Chondrocyte (in vitro differentiated cells): ENCODE results near the gene TMEM156. TPM values are rescaled to one million over a fixed set of nuclear protein-coding genes. Genes with fewer than 3 reads are reported as not detected.

Source experiments
- DNase-seq: peaks from one replicate; pipeline ENCODE4 v3.0.0; 2021; ENCODE audit warnings: mixed read lengths, low spot score
- H3K27ac Mint-ChIP-seq: one replicate; pipeline ENCODE4 v1.8.0; 2021; ENCODE audit warnings: mild to moderate bottlenecking, moderate library complexity, mixed read lengths; ENCODE audit not compliant: unreplicated experiment
- H3K27me3 Mint-ChIP-seq: 2 replicates; pipeline ENCODE4 v1.8.0; 2021; ENCODE audit warnings: low read depth, mixed read lengths
- H3K36me3 Mint-ChIP-seq: 2 replicates; pipeline ENCODE4 v1.8.0; 2021; ENCODE audit warnings: low read depth, mixed read lengths
- H3K4me1 Mint-ChIP-seq: 2 replicates; pipeline ENCODE4 v1.8.0; 2021; ENCODE audit warnings: low read depth, mild to moderate bottlenecking, mixed read lengths
- H3K4me3 Mint-ChIP-seq: one replicate; pipeline ENCODE4 v1.8.0; 2021; ENCODE audit warnings: mild to moderate bottlenecking, moderate library complexity, mixed read lengths; ENCODE audit not compliant: unreplicated experiment
- H3K9me3 Mint-ChIP-seq: 2 replicates; pipeline ENCODE4 v1.8.0; 2021; ENCODE audit warnings: low read depth, mixed read lengths
- total RNA-seq: library from RNA; stranded (reverse); gene quantifications from 3 replicates; pipeline ENCODE4 v1.2.1, GENCODE V29; 2021
- TF ChIP-seq, protein P1 (sequence below): fragments of 200-600 bp; sonication (generic); IDR thresholded peaks from 2 replicates; pipeline ENCODE4 v1.5.0; 2021; ENCODE audit warnings: antibody characterized with exemption, mild to moderate bottlenecking, moderate library complexity

The TMEM156 gene
- total RNA-seq, 1 donor from 2014 or later, result 0.32 TPM

DNA sequence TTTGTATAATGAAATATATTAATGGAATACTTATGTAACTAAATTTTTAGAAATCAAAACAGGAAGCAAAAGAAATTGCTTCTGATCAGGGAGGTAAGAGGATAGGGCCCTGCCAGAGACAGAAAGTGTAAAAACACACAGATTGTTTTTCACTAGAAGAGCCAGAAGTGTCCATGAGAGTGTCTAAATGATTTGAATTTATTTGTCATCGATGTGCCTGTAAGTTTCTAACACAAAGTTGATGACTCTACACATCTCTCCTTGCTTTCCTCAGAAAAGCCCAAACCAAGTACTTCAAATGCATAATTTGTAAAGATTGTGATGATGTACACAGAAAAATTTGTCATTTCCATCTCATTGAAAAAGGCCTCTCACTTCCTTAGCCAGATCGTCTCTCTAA, 80.6 kb downstream of the TMEM156 start:
- Mint-ChIP-seq H3K27me3 (no peaks in the 10 kb centered on the region), H3K27ac (no peak overlapping the region), H3K4me1 (peaks cover 30% of the 10 kb centered on the region), H3K9me3 (no peaks in the 10 kb centered on the region), H3K36me3 (peaks cover 1% of the 10 kb centered on the region), H3K4me3 (no peak overlapping the region)
- TF ChIP-seq, protein P1, sequence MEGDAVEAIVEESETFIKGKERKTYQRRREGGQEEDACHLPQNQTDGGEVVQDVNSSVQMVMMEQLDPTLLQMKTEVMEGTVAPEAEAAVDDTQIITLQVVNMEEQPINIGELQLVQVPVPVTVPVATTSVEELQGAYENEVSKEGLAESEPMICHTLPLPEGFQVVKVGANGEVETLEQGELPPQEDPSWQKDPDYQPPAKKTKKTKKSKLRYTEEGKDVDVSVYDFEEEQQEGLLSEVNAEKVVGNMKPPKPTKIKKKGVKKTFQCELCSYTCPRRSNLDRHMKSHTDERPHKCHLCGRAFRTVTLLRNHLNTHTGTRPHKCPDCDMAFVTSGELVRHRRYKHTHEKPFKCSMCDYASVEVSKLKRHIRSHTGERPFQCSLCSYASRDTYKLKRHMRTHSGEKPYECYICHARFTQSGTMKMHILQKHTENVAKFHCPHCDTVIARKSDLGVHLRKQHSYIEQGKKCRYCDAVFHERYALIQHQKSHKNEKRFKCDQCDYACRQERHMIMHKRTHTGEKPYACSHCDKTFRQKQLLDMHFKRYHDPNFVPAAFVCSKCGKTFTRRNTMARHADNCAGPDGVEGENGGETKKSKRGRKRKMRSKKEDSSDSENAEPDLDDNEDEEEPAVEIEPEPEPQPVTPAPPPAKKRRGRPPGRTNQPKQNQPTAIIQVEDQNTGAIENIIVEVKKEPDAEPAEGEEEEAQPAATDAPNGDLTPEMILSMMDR, result no peak
- no peak for DNase-seq

DNA sequence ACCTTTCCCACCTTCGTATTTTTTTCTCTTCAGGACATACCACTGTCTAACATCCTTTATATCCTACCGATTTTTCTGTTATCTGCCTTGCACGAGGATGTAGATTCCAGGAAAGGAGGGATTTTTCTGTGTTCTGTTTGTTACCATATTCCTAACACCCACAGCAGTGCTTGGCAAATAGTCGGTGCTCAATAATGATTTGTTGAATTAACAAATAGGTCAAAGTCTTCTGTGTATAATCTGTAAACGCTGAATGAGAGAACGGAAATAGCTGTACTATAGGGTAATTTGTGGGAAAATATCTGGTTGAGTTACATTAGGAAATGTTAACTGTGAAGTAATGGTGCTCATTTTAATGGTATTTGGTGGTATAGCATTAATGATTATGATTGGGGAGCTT, 81.5 kb downstream of the TMEM156 start:
- peaks cover 30% of the 10 kb centered on the region for H3K4me1 Mint-ChIP-seq

DNA sequence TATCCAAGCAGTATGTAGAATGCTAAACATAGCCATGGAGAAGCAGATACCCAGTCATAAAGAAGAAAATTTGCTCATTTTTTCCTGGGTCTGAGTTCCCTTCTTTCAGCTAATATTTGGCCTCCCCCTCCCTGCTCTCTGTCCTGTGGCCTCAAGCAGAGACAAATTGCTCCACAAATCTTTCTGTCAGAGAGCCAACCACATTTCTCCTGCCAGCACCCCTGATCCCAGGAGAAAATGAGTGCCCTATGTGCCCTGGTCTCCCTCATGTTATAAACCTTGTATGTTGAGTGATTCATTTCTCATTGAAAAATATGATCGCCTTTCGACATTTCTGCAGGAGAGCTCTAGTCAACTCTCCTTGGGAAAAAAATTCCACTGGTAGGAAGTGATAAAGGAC, 82.0 kb downstream of the TMEM156 start:
- H3K9me3 Mint-ChIP-seq, result no peaks in the 10 kb centered on the region
- TF ChIP-seq, protein P1, result no peak
- DNase-seq, result no peak
- peaks cover 30% of the 10 kb centered on the region for H3K4me1 Mint-ChIP-seq
- H3K36me3 Mint-ChIP-seq, result peaks cover 7% of the 10 kb centered on the region
- H3K4me3 Mint-ChIP-seq, result no peak overlapping the region
- no peaks in the 10 kb centered on the region for H3K27me3 Mint-ChIP-seq
- no peak overlapping the region for H3K27ac Mint-ChIP-seq

More for the DNA sequence above, 81.5 kb downstream of the TMEM156 start:
- H3K27me3 Mint-ChIP-seq, result no peaks in the 10 kb centered on the region
- no peak for DNase-seq
- TF ChIP-seq, protein P1, result no peak
- H3K36me3 Mint-ChIP-seq, result peaks cover 2% of the 10 kb centered on the region
- no peaks in the 10 kb centered on the region for H3K9me3 Mint-ChIP-seq
- H3K4me3 Mint-ChIP-seq, result no peak overlapping the region
- no peak overlapping the region for H3K27ac Mint-ChIP-seq

DNA sequence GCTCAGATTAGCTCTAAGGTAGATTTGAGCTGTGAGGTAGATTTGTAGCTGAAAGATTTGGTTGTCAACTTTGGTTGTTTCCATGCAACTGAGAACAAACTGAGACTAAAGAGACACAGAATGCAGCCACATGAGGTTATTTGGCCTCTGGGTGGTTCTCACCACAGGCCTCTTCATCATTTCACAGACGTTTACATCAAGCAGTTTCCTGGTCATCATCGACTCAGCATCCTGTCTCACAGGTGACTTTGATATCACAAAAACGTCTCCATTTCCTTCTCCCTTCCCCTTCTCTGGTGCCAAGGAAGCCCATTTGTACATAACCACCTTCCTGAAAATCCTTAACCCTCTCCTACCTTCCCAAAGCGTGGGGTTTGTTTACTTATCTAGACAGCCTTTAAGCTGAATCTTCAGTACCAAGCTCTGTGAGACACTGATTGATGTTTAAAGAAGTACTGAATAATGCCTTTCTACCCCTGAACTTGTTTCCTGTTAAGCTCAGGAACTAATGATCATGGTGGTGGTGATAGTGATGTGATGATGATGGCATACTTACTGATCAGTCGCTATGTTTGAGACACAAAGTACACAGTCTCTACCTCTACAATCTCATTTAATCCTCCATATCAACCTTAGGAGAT, 82.7 kb downstream of the TMEM156 start:
- H3K27ac Mint-ChIP-seq, result no peak overlapping the region
- no peaks in the 10 kb centered on the region for H3K27me3 Mint-ChIP-seq
- peaks cover 12% of the 10 kb centered on the region for H3K36me3 Mint-ChIP-seq
- TF ChIP-seq, protein P1, result no peak
- peaks cover 30% of the 10 kb centered on the region for H3K4me1 Mint-ChIP-seq
- no peak for DNase-seq
- no peaks in the 10 kb centered on the region for H3K9me3 Mint-ChIP-seq
- no peak overlapping the region for H3K4me3 Mint-ChIP-seq

DNA sequence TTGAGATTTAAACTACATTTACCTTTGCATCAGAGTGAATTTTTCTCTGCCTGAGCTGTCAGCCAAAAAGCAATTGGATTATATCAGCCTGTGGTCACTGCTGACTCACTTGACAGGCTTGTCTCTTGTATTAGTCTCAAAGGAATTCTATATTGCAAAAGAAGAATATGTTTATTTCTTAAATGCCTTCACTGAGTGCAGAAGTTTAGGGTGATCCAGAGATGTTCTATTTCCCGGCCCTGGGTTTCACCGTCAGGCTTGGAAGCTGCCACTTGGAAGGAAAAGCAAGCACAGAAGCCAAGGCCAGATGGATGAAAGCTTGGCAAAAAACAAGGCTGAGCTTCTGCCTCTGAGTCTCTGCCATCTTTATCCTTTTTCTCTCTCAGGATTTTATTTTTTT, 83.7 kb downstream of the TMEM156 start:
- peaks cover 19% of the 10 kb centered on the region for H3K36me3 Mint-ChIP-seq
- no peaks in the 10 kb centered on the region for H3K9me3 Mint-ChIP-seq
- TF ChIP-seq, protein P1, result no peak
- peaks cover 30% of the 10 kb centered on the region for H3K4me1 Mint-ChIP-seq
- no peak for DNase-seq
- peak overlapping the region; percentile 83 for H3K27ac Mint-ChIP-seq
- H3K4me3 Mint-ChIP-seq, result no peak overlapping the region
- H3K27me3 Mint-ChIP-seq, result no peaks in the 10 kb centered on the region
